GM21528 (cell line): ENCODE data around the gene LRP1B.

Source experiments
- ATAC-seq: cut with Tn5 transposase; IDR thresholded peaks from one replicate; pipeline ENCODE4 v1.9.1; 2021; ENCODE audit warnings: mild to moderate bottlenecking, moderate library complexity; ENCODE audit not compliant: unreplicated experiment, low FRiP score

The LRP1B gene

GRCh38 chr2:140882671-140883620 is 1247.9 kb downstream of the LRP1B start:
- ATAC-seq = no peak

- no peak for ATAC-seq
These were observed 1250.2 kb downstream of the LRP1B start for GRCh38 chr2:140880573-140880972.

- no peak for ATAC-seq
These were observed 1254.8 kb downstream of the LRP1B start for GRCh38 chr2:140876015-140876414.

GRCh38 chr2:140873915-140874531 is 1256.8 kb downstream of the LRP1B start:
- no peak for ATAC-seq

DNA sequence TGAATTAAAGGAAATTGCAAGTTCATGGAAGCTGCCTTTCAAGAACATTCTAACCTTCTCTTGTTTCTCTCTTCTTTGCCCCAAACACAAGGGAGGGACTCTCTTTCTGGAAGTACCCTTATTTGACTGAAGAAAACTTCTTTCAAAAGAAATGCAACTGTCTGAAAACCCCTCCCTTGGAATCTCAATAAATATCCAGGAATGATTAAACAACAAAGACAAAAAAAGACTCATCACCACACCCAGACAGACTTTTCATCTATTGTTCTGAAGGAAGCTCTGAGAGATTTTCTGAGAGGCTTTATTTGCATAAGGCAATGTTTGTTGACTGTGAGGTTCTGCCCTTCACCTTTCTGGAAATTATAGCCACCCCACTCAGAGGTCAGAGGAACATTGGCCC is 1260.9 kb downstream of the LRP1B start:
- no peak for ATAC-seq

- no peak for ATAC-seq
These were observed 1261.7 kb downstream of the LRP1B start for GRCh38 chr2:140869107-140869506.

- ATAC-seq = no peak
These were observed 1265.0 kb downstream of the LRP1B start for GRCh38 chr2:140865837-140866236.

DNA sequence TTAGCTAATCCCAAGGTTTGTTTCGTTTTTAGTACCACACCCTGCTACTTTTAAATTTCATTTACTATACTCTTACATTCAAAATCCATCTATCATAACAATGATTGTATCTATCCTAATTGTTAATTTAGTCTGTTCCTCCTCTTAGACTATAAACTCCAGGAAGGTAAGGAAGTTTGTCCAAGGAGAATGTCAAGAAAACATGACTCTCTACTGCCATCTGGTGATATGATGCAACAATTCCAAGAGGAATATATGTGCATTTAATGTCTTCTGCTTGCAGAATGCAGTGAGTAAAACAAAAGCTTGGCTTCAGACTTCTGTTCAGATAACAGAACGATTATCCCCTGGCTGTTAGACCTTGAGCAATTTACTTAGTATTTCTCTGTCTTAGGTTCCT is 1267.1 kb downstream of the LRP1B start:
- ATAC-seq = no peak

DNA sequence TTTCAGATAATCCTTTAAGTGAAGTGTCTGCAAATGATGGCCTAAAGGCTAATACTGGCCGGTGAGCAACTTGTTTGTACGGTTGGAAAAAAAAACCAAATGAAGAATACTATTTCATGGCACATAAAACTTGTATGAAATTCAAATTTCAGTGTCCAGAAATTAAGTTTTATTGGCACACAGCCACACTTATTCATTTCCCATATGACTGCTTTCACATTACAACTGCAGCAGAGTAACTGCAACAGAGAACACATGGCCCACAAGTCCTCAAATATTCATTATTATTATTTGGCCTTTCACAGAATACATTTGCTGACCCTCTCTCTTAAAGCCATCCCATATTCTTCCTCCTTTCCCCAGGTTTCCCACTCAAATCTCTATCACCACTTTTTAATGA is 1268.6 kb downstream of the LRP1B start:
- no peak for ATAC-seq

GRCh38 chr2:140861666-140862065 is 1269.2 kb downstream of the LRP1B start:
- ATAC-seq = no peak

DNA sequence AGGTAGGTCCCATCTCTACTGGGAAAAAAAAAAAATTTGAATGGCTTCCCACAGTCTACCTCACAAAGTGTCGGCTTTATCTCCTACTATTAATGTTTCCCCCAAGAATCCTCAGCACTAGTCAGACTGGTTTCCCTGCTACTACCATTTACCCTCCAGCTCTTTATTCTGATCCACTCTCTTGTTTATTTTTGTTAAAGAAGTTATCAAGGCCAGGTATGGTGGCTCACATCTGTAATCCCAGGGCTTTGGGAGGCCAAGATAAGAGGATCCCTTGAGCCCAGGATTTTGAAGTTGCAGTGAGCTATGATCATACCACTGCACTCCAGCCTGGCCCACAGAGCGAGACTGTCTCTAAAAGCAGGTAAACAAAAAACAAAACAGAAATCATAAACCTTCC is 1275.3 kb downstream of the LRP1B start:
- ATAC-seq = no peak

DNA sequence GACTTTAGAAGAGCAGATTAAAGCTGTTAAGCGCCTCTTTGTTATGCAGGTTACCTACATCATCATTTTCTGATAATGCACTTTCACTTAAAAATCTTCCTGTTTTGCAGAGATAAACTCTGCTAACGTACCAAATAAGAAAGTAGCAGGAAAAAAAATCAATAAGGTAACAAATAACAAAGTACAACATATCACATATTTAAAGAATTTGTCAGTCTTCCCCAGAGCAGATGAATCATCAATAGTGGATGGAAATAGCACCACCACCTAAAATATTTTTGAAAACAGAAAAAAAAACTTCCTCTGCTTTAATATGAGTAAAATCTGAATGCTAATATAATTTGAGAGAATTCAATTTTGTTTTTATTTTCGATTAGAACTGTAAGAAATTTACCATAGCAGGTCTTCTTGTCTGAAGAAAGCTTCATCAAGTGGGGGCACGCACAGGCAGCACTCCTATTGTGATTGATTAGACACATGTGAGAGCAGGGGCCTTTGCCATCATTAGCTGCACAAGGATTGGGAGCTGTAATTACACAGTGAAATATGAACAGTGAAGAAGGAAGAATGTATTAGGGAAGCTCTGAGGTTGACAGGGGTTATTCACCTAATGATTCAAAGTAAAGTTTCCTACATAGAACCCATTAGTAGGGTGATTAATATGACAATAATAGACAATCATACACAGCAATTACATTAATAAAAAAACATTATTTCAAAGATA is 1279.4 kb downstream of the LRP1B start:
- no peak for ATAC-seq

DNA sequence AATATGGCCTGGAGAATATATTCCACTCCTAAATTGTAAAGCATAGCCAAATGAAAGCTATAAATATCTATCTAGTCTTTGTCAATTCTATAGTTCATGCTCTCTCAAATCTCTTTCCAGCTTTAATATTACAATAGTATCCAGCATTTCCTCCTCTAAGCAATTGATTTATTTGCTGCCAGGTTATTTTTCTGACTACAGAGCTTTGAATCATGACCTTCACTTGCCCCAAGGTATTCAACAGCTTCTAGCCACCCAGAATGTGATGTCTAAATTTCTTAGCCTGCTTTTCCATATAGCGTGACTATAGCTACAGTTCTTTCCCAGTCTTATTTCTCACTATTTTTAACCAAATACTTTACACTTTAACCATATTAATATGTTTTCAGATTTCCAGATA is 1287.6 kb downstream of the LRP1B start:
- ATAC-seq = no peak

DNA sequence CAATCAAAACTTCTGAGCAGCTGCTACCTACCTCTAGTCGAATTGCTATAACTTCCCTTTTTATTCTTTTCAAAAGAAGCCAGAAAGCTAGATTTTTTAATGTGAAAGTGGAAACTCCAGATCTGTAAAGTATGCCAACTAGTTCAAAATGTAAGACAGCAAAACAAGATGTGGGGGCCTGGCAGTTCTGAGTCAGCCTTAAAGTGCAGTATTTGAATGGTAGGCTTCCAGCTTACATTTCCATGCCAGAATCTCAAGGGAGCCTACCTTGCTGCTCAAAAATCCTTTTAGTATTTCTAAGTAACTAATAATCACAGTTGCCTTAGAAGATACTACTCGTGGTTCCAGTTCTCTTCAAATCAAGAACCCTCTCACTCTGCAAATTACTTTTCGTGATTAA is 1288.7 kb downstream of the LRP1B start:
- ATAC-seq = no peak

DNA sequence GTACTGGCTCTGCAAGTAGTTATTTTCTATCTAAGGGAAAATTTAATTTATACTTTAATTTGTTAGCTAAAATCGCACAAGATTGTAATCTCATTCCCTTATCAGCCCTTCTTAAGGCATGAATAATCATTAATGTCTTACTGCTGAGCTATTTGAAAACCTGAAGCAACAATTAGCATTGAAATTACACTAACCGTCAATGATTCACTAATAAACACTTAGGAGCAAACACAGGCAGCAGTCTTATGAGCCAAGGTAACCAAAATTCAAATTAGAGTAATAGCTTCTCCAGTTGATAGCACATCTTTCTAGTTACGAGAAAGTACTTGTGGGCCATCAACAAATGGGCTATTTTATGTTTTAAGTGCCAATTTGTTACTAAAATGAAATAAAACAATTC is 1289.7 kb downstream of the LRP1B start:
- ATAC-seq = no peak

DNA sequence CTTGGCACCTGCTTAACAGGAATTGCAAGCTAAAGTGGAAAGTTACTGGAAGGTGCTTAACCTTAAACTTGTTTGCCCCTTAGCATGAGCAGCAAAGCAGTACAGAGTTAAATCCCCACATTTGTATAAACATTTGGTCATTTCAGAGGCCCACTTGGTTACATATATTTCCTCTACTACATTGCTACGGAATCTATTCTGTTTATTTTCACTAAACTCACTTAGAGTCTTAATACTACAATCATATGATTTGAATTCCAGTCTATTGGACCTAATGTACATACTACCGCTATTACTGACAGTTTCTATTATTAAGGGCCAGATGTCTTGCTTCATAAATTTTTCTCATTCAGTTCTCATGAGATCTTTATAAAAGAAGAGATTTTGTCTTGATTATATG is 1294.0 kb downstream of the LRP1B start:
- ATAC-seq = no peak

- no peak for ATAC-seq
These were observed 1295.7 kb downstream of the LRP1B start for GRCh38 chr2:140835079-140835478.

- no peak for ATAC-seq
These were observed 1316.7 kb downstream of the LRP1B start for GRCh38 chr2:140814141-140814540.

GRCh38 chr2:140808820-140809219 is 1322.0 kb downstream of the LRP1B start:
- no peak for ATAC-seq

DNA sequence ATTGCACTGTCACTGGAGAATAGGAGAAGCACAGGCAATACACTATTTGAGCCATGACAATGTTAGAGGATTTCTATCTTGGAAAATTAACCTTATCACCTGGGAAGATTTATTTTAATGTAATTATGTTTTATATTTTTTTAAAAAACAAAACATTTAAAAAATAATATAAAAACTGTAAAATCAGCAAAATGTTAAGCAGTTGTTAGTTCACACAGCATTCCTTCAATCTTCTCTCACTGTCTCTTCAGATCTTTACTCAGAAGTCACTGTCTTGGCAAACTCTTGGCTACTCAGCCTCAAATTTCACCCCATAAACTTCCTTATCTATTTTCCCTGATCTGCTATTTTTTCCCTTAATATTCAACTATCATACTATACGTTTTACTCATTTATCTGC is 1322.6 kb downstream of the LRP1B start:
- ATAC-seq = no peak

- no peak for ATAC-seq
These were observed 1326.0 kb downstream of the LRP1B start for GRCh38 chr2:140804700-140805260.
